ENCODE measurements around the gene RABAC1.

Gene RABAC1

DNA sequence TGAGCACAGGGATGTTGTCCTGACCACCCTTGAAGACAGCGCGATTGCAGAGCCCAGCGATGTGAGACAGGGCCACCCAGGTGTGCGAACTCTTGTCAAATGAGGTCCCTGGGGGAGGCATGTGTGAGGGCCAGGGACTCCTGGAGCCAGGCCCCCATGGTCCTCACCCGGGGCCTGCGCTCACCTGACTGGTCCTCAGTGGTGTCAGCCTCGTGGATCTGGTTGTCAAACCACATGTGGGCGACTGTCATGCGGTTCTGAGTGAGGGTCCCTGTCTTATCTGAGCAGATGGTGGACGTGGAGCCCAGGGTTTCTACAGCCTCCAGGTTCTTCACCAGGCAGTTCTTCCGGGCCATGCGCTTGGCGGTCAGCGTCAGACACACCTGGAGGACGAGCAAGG is 22.6 kb upstream of the RABAC1 start:
- no peak for DNase-seq
- no peaks in the 10 kb centered on the region for H3K36me3 ChIP-seq
- intact Hi-C loops (cut with DNase I; ENCODE audit: low total_unique reads): no loop called here

DNA sequence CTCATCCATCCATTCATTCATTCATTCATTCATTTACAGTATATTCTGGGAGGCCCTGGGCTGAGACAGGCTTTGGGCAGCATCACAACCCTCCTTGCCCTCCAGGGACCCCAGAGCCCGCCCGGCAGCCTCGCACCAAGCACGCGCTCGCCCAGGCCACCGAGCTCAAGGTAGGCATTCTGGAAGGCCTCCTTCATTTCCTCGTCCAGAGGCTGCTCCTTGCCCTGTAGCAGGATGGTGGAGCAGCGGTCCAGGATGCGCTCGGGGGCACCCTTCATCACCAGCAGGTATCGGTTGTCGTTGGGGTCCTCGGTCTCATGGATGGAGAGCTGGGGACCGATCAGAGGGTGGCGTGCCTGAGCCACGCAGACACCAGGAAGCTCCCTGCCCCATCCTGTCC is 19.3 kb upstream of the RABAC1 start:
- peaks cover 0 to 25% of the 10 kb centered on the region in 2 donors for H3K27me3 ChIP-seq
- TF ChIP-seq, protein P1, sequence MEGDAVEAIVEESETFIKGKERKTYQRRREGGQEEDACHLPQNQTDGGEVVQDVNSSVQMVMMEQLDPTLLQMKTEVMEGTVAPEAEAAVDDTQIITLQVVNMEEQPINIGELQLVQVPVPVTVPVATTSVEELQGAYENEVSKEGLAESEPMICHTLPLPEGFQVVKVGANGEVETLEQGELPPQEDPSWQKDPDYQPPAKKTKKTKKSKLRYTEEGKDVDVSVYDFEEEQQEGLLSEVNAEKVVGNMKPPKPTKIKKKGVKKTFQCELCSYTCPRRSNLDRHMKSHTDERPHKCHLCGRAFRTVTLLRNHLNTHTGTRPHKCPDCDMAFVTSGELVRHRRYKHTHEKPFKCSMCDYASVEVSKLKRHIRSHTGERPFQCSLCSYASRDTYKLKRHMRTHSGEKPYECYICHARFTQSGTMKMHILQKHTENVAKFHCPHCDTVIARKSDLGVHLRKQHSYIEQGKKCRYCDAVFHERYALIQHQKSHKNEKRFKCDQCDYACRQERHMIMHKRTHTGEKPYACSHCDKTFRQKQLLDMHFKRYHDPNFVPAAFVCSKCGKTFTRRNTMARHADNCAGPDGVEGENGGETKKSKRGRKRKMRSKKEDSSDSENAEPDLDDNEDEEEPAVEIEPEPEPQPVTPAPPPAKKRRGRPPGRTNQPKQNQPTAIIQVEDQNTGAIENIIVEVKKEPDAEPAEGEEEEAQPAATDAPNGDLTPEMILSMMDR (IDR thresholded peaks at IDR 0.05): no peak
- no peaks in the 10 kb centered on the region for H3K36me3 ChIP-seq
- H3K4me1 ChIP-seq: no peaks in the 10 kb centered on the region
- no peaks in the 10 kb centered on the region for H3K9me3 ChIP-seq
- no peak for DNase-seq
- no peak overlapping the region for H3K4me3 ChIP-seq
- no peak overlapping the region for H3K27ac ChIP-seq
- intact Hi-C loops (cut with DNase I; ENCODE audit: low total_unique reads): no loop called here

More for the DNA sequence above, 22.6 kb upstream of the RABAC1 start:
- Histone ChIP-seq H3K4me1 (no peaks in the 10 kb centered on the region), H3K27me3 (peaks cover 0 to 15% of the 10 kb centered on the region in 2 donors), H3K27ac (no peak overlapping the region), H3K4me3 (no peak overlapping the region), H3K9me3 (no peaks in the 10 kb centered on the region)
- TF ChIP-seq, protein P1 (IDR thresholded peaks at IDR 0.05): no peak

DNA sequence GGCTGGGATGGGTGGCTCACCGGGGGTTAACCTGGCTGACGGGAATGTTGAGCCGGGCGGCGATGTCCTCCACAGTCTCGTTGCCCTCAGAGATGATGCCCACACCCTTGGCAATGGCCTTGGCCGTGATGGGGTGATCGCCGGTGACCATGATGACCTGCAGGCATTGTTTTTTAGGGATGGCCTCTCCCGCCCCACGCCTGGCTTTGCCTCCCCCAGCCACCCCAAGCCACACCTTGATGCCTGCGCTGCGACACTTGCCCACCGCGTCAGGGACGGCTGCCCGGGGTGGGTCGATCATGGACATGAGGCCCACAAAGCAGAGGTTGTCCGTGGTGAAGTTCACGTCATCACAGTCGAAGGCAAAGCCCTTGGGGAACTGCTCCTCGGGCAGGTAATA is 18.8 kb upstream of the RABAC1 start:
- H3K4me3 ChIP-seq: no peak overlapping the region
- no peaks in the 10 kb centered on the region for H3K9me3 ChIP-seq
- H3K4me1 ChIP-seq: no peaks in the 10 kb centered on the region
- intact Hi-C loops (cut with DNase I; ENCODE audit: low total_unique reads): no loop called here
- no peaks in the 10 kb centered on the region for H3K36me3 ChIP-seq
- DNase-seq: no peak
- no peak overlapping the region for H3K27ac ChIP-seq
- H3K27me3 ChIP-seq: peaks cover 0 to 29% of the 10 kb centered on the region in 2 donors
- TF ChIP-seq, protein P1 (IDR thresholded peaks at IDR 0.05): no peak

DNA sequence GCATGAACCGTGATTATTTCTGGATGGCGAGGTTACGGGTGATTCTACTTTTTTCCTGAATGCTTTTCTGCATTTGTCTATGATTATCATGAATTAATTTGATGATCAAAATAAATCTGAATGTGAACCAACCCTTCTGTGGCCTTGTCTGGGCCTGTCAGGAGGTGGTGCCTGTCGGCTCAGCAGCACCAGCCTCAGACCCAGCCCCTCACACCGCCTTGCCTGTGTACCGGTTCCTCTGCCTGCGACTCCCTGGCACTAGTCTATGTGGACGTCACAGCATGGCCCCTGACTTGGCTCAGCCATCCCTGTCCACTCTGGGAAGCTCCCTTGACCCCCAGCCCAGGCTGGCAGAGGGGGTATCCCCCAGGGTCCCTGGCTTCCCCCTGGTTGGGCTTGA is 15.5 kb upstream of the RABAC1 start:
- no peaks in the 10 kb centered on the region for H3K36me3 ChIP-seq
- intact Hi-C loops (cut with DNase I; ENCODE audit: low total_unique reads): no loop called here
- no peak overlapping the region for H3K27ac ChIP-seq
- TF ChIP-seq, protein P1 (IDR thresholded peaks at IDR 0.05): no peak
- no peak for DNase-seq
- no peaks in the 10 kb centered on the region for H3K4me1 ChIP-seq
- no peak overlapping the region for H3K4me3 ChIP-seq
- no peaks in the 10 kb centered on the region for H3K9me3 ChIP-seq
- H3K27me3 ChIP-seq: peaks cover 0 to 34% of the 10 kb centered on the region in 2 donors

DNA sequence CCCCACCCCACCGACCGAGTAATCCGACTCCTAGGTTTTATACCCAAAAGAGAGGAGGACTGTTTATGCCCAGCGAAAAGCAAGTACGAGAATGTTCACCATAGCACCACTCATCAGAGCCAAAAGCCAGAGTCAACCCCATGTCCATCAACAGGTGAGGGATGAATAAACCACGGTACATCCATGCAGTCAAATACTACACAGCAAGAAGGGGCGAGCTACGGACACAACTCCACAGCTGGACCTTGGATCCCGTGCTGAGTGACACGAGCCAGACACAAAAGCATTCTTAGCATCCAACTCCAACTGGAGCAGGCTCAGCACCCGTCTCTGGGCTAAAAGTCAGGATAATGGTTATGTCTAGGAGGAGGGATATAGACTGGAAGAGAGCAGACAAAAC is 12.2 kb upstream of the RABAC1 start:
- TF ChIP-seq, protein P1 (IDR thresholded peaks at IDR 0.05): no peak
- no peaks in the 10 kb centered on the region for H3K4me1 ChIP-seq
- no peak for DNase-seq
- H3K9me3 ChIP-seq: no peaks in the 10 kb centered on the region
- no peaks in the 10 kb centered on the region for H3K36me3 ChIP-seq
- no peak overlapping the region for H3K4me3 ChIP-seq
- no peak overlapping the region for H3K27ac ChIP-seq
- intact Hi-C loops (cut with DNase I; ENCODE audit: low total_unique reads): no loop called here
- peaks cover 0 to 52% of the 10 kb centered on the region in 2 donors for H3K27me3 ChIP-seq

Data from tibial artery (tissue), 4 donors.